Stimulated activated CD4-positive, alpha-beta T cell treated with anti-CD3 and anti-CD28 coated beads, Interleukin-1b, Interleukin-23, amount 100 ng/mL, for 24 hours (primary cell): ENCODE measurements around the gene CYB5R3.

Source experiments
- DNase-seq, 4 experiments: peaks; one replicate each; pipeline ENCODE4 v3.0.0-alpha.2; 2020; ENCODE audit warnings: low read depth in 4 of 4, low spot score in 1 of 4

The CYB5R3 gene

GRCh38 chr22:42646569-42647525 lies 2.3 kb downstream of the CYB5R3 start:
- DNase-seq = no peak

- no peak for DNase-seq
These were observed 3.1 kb downstream of the CYB5R3 start for GRCh38 chr22:42645938-42646568.

DNA sequence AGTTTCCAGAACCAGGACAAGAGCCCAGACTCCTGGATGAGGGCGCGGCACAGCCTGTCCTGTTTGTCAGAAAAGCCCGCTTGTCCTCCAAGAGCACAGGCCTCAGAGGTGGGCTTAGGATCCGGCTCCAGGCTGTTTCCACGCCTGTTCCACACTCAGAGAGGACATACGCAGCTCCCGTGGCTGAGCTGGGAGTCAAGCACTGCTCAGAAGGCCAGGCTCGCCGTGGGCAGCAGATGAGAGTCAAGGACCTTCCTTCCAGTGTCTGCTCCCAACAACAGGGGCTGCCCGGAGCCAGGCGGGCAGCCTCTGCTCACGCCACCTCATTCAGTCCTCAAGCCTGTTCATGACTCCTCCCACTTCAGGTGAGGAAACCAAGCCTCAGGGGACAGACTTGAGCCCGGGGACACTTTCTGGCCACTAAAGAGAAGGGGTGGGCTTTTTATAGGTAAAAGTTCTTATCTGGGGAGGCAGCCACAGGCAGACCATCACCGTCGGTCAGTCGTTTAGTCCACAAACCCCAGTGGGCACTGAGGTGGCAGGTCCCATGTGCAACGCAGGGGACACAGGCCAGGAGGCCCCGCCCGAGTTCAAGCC lies 3.8 kb downstream of the CYB5R3 start:
- DNase-seq = no peak

- DNase-seq = no peak
These were observed 4.5 kb downstream of the CYB5R3 start for GRCh38 chr22:42644422-42645340.

DNA sequence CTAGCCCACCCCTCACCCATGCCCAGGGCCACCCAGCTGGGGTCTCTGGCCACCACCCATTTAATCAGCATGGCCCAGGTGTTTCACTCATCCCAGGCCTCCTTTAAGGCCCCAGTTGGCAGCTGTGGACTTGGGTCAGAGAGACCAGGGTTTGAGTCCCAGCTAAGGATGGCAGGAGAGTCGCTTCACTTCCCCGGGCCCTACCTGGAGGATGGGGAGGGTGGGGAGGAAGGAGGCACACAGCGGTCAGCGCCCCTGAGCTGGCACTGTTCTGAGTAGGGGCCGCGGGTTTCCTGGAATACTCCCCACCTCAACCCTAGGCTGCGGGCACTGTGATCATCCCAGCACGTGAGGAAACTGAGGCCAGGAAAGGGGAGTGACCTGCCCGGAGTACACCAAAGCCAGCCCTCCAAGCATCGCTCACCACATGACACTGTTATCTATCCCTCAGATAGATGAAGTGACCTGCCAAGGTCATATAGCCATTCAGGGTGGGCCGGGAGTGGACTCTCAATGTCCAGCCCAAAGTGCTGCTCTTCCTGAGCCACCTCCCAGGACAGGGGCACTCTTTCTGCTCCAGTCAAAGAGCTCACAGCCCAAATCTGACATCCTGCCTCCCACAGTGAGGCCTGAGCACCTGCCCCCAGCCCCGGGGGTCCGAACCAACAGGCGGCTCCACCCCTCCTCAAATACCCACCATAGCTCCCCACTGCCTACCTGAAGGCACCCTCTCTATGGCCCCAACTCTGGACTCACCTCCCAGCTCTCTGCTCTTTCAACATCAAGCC lies 5.4 kb downstream of the CYB5R3 start:
- DNase-seq = no peak

- no peak for DNase-seq
These were observed 6.2 kb downstream of the CYB5R3 start for GRCh38 chr22:42642806-42643633.

GRCh38 chr22:42641801-42642413 lies 7.3 kb downstream of the CYB5R3 start:
- no peak for DNase-seq

GRCh38 chr22:42639541-42640241 lies 9.5 kb downstream of the CYB5R3 start:
- no peak for DNase-seq

GRCh38 chr22:42637555-42637954 lies 11.6 kb downstream of the CYB5R3 start:
- no peak for DNase-seq

DNA sequence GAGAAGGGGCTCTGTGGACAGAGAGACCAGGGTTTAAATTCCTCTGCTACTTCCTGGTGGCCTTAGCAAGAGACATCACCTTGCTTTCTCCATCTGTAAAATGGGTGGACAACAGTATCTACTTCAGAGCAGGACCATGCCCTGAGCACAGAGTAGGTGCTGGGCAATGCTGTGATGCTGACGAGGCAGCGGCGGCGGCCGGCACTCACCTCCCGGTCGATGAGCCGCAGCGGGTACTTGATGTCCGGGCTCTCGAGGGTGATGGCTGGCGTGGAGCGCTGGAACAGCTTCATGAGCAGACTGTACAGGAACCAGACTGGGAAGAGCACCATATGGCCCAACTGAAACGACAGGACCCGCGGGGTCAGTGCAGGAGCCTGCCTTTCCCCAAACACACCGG lies 12.7 kb downstream of the CYB5R3 start:
- no peak for DNase-seq

- no peak for DNase-seq
These were observed 13.7 kb downstream of the CYB5R3 start for GRCh38 chr22:42635531-42635930.

GRCh38 chr22:42633013-42633412 lies 16.2 kb downstream of the CYB5R3 start:
- DNase-seq = no peak

- no peak for DNase-seq
These were observed 17.1 kb downstream of the CYB5R3 start for GRCh38 chr22:42632096-42632495.

- no peak for DNase-seq
These were observed 18.1 kb downstream of the CYB5R3 start for GRCh38 chr22:42630901-42631602.

DNA sequence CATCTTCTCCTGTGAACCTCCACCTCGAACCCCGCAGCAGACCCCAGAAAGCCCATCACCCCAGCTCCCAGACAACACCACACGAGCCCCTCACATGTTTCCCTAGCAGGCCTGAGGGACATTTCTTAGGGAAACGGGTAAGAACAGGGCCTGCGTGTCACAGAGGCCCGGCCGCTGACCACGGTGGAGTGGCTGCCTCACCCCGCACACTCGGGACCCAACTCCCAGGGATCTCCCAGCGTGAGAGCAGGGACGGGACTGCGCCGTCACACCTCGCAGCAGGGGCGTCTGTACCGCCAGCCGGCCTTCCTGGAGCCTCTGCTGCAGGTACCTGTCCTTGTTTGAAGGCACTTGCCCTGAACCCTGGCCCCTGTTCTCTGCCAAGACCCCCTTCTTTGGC lies 19.0 kb downstream of the CYB5R3 start:
- no peak for DNase-seq

- no peak for DNase-seq
These were observed 21.2 kb downstream of the CYB5R3 start for GRCh38 chr22:42627981-42628380.

GRCh38 chr22:42626951-42627625 lies 22.1 kb downstream of the CYB5R3 start:
- DNase-seq = no peak
